OCI-LY7 (cell line): ENCODE results near the gene MYLIP.

ENCODE experiments used
- EZH2phosphoT487 ChIP-seq: fragments of 200-600 bp; sonication (generic); IDR thresholded peaks from 2 replicates; pipeline ENCODE4 v1.6.1; 2018; ENCODE audit warnings: low read depth, borderline replicate concordance, mild to moderate bottlenecking, mixed run types, antibody characterized with exemption, low read length, moderate library complexity, mixed read lengths
- TF ChIP-seq, protein P1 (sequence below): fragments of 200-600 bp; sonication (generic); conservative IDR thresholded peaks from 2 replicates; pipeline ENCODE4 v1.5.1; 2014; ENCODE audit warnings: mild to moderate bottlenecking, antibody characterized with exemption, low read length, moderate library complexity, mixed read lengths

GRCh38 chr6:16121339-16121738 is 7.5 kb upstream of the MYLIP start:
- TF ChIP-seq, protein P1, sequence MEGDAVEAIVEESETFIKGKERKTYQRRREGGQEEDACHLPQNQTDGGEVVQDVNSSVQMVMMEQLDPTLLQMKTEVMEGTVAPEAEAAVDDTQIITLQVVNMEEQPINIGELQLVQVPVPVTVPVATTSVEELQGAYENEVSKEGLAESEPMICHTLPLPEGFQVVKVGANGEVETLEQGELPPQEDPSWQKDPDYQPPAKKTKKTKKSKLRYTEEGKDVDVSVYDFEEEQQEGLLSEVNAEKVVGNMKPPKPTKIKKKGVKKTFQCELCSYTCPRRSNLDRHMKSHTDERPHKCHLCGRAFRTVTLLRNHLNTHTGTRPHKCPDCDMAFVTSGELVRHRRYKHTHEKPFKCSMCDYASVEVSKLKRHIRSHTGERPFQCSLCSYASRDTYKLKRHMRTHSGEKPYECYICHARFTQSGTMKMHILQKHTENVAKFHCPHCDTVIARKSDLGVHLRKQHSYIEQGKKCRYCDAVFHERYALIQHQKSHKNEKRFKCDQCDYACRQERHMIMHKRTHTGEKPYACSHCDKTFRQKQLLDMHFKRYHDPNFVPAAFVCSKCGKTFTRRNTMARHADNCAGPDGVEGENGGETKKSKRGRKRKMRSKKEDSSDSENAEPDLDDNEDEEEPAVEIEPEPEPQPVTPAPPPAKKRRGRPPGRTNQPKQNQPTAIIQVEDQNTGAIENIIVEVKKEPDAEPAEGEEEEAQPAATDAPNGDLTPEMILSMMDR = no peak
- no peak for TF ChIP-seq EZH2phosphoT487
